Suprapubic skin (tissue), 4 donors: ENCODE data around the gene SPRTN.

ENCODE experiments used
- EP300 ChIP-seq: sonication (generic); formaldehyde crosslinking; IDR thresholded peaks from one replicate; pipeline ENCODE4 v1.6.1; 2017; ENCODE audit warnings: antibody characterized with exemption
- POLR2A ChIP-seq, 2 donors: fragments of 450-650 bp; IDR thresholded peaks; one replicate each; pipeline ENCODE4 v1.6.1; 2017; ENCODE audit warnings: antibody characterized with exemption in 2 of 2, mild to moderate bottlenecking in 2 of 2, moderate library complexity in 2 of 2
- POLR2AphosphoS5 ChIP-seq, 3 donors: sonication (generic); formaldehyde crosslinking; IDR thresholded peaks; one replicate each; pipeline ENCODE4 v1.6.1; 2017; ENCODE audit warnings: antibody characterized with exemption in 3 of 3
- TF ChIP-seq, protein P1 (sequence below), 2 donors: fragments of 200-600 bp in 1 of 2; fragments of 450-650 bp in 1 of 2; sonication (generic) in 1 of 2; IDR thresholded peaks; one replicate each; pipeline ENCODE4 v1.5.1; 2016 to 2019; ENCODE audit warnings: antibody characterized with exemption in 2 of 2, mild to moderate bottlenecking in 1 of 2, moderate library complexity in 1 of 2

DNA sequence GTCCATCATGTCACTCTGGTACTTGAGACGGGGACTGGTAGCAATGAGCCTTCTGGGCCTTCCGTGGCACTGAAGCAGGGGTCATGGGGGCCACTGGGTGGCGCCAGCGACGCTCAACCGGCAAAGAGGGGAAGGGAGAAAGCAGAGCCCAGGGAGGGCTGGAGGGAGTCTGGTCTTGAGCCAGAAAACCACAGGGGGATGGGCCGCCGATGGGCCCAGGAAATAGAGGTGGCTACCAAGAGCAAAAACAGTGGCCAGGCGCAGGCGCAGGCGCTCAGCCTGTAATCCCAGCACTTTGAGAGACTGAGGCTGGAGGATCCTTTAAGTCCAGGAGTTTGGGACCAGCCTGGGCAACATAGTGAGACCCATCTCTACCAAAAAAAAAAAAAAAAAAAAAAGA is 22.2 kb upstream of the SPRTN start:
- TF ChIP-seq POLR2AphosphoS5 (IDR thresholded peaks at IDR 0.05) (no peak), POLR2A (IDR thresholded peaks at IDR 0.05) (no peak), EP300 (no peak)
- TF ChIP-seq, protein P1, sequence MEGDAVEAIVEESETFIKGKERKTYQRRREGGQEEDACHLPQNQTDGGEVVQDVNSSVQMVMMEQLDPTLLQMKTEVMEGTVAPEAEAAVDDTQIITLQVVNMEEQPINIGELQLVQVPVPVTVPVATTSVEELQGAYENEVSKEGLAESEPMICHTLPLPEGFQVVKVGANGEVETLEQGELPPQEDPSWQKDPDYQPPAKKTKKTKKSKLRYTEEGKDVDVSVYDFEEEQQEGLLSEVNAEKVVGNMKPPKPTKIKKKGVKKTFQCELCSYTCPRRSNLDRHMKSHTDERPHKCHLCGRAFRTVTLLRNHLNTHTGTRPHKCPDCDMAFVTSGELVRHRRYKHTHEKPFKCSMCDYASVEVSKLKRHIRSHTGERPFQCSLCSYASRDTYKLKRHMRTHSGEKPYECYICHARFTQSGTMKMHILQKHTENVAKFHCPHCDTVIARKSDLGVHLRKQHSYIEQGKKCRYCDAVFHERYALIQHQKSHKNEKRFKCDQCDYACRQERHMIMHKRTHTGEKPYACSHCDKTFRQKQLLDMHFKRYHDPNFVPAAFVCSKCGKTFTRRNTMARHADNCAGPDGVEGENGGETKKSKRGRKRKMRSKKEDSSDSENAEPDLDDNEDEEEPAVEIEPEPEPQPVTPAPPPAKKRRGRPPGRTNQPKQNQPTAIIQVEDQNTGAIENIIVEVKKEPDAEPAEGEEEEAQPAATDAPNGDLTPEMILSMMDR (IDR thresholded peaks at IDR 0.05) = peak in 1 of 2 donors; percentile 43
